Umbilical cord (tissue), 2 donors: Measurements from ENCODE around the gene TMEM11. TPM values are rescaled to one million over a fixed set of nuclear protein-coding genes. Genes with fewer than 3 reads are reported as not detected.
"Not testable (repeated sequence)": the region's sequence is repeated elsewhere in the genome, so short reads cannot be mapped to it uniquely, and the experiment has no call there.

Source experiments
- DNase-seq: peaks from one replicate; pipeline ENCODE4 v3.0.0-alpha.2; 2015; ENCODE audit warnings: low spot score
- total RNA-seq: library from RNA; depleted of rRNA; stranded (reverse); fragments of >200 nt; gene quantifications from one replicate; pipeline ENCODE4 v1.2.3, GENCODE V29; 2014; ENCODE audit warnings: low replicate concordance; ENCODE audit not compliant: insufficient read depth

Gene TMEM11
- total RNA-seq, 1 donor from 2014 or later, result 15.4 TPM

- no peak for DNase-seq
These were observed 29.0 kb upstream of the TMEM11 start for GRCh38 chr17:21242780-21243515.

DNA sequence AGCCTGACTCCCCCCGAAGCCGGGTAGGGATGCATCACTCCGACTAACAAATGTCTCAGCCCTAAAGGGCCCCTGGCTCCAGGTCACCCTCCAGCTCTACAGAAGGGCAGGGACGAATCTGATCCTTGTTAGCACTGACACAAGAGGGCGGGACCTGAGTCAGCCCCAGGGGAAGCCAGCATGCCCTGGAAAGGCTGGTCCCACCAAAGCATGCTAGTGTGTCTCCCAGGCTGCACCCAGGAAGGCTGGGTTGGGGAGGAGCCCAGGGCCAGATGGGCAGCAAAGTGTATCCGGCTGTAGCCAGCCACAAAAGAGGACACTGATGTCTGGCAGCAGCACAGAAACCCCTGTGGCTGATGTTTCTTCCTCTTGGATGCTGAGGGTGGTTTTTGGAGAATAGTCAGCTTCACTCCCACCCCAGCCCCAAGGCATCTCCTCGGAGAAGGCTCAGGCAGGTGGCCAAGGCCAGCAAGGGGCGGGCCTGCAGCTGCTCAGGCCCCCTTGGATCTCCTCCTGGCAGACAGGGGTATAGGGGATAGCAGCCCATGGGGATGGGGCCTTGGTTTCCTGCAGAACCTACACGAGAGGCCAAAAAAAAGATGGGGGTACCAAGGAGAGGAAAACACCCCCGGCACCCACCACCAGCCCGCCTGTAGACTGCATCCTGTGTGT, 28.2 kb upstream of the TMEM11 start:
- no peak for DNase-seq

DNA sequence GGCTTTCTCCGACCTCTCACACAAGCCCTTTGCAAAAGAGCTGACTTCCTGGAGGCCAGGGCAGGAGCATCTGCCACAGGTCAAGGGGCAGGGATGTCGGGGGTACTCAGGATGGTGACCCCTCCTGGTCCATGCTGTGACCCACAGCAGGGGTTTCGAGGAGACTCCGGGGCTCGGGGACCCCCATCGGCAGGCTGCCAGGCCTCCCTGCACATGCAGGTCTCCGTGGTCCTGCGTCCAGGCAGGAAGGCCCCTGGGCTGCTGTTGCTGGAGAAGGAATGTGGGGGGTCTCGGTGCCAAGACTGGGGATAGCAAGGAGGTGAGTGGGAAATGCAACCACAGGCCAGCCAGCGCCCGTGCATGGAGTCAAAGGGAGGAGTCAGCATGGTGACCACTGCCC, 27.6 kb upstream of the TMEM11 start:
- no peak for DNase-seq

DNA sequence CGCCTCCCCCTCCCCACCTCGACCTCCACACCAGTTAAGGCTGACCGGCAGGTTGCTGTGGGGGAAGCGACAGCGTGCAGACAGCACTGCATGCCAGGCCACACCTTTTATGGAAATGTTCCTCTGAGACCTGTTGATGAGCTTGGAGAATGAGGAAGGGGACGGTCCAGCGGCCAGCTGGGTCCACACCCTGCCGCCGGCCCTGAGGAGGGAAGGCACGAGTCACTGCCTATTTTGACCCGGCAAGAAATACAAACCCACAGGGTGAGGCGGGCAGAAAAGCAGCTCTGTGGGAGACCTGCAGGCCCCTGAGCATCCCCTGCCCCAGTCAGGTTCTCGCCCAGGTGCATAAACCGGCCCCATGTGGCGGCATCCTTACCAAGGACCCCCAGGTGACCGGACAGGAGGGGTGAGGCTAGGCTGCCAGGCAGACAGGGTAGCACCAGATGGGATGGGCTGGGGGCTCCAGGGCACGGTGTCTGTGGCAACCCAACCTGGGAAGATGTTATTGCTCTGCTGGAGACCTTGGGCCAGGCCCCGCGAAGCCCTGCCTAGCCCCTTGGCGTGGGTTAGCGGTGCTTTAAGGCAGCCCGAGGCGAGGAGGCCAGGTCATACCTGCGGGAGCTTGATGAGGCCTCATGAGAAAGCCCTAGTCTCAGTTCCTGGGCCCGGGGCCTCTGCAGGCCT, 26.6 kb upstream of the TMEM11 start:
- no peak for DNase-seq

- DNase-seq, result no peak
These were observed 25.9 kb upstream of the TMEM11 start for GRCh38 chr17:21239680-21240368.

GRCh38 chr17:21235921-21236320, 22.0 kb upstream of the TMEM11 start:
- no peak for DNase-seq

GRCh38 chr17:21233581-21234347, 19.8 kb upstream of the TMEM11 start:
- no peak for DNase-seq

DNA sequence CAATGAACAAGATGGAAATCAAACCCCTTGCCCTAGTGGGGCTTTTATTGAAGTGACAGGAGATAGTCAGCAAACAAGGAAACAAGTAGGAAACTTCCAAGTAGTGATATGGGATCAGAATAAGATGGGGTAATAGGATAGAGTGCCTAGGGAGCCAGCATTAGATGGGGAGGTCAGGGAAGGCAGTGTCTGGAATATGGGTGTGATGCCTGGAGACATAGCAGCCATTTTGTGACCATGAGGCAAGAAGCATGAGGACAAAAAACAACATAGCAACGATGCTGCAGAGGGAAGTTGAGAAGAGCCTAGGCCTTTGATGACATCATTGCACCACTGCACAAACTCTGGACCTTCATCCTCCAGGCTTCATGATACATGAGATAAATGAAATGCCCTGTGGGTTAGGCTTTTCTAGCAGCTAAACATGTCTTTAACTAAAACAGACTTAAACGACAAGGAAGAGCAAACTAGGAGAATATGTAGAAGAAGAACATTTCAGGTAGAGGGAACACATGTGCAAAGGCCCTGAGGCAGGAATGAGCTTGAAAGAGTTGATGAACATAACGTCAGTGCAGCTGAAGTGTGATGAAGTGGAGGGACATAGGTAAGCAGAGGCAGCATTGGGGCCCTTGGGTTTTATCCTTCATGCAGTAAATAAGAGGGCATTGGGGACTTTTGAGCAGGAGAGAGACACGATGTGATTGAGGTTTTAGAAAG, 18.2 kb upstream of the TMEM11 start:
- DNase-seq, result no peak

DNA sequence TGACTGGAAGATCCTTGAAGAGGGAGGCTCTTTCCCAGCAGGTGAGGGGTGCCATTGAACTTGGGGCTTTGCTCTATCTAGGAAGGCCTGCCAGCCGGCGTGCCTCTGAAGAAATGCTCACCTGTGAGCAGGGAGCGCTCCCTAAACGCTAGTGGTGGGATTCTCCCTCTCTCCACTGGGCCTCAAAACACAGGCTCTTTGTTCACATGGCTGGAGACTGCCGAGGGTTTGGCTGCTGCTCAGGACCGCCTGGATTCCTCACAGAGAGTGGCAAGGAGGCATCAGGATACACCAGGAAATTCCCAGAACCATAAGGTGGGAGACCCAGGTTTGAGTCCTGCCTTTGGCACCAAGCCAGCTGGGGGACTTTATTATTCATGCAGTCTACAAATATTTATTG, 17.6 kb upstream of the TMEM11 start:
- DNase-seq, result no peak

DNA sequence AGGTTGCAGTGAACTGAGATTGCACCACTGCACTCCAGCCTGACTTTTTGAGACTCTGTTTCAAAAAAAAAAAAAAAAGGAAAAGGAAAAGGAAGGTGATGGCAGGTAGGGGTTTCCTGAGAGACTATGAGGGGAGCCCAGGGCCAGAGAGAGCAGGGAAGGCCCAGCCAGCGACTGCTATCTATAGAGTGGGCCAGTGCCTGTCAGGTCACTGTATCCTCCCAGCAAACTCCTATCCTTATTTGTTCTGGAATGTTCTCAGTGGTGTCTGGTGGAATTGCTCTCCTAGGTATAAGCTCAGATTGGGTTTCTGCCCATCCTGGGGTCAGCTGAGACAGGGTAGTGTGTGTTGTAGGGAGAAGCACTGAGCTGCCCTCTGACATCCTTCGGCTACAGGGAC, 14.9 kb upstream of the TMEM11 start:
- no peak for DNase-seq

DNA sequence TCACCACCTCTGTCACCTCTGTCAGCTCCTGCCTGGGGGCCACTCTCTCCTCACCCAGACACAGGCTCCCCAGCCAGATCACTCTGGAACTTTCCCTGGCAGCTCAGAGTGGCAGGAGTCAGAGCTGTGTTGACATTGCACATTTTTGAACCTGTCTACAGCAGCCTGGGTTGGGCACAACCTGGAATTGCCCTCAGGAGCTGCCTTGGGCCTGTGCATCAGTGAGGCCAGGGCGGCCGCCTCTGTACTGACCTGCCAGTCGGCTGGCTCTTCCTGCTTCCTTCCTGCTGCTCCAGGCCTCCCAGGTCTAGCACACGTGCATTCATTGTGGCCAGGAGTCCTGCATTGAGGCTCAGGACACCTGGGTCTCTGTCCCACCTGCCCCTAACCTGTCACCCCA, 14.2 kb upstream of the TMEM11 start:
- DNase-seq, result no peak

GRCh38 chr17:21227277-21227676, 13.3 kb upstream of the TMEM11 start:
- not testable (repeated sequence) for DNase-seq

- no peak for DNase-seq
These were observed 9.1 kb upstream of the TMEM11 start for GRCh38 chr17:21223086-21223485.

DNA sequence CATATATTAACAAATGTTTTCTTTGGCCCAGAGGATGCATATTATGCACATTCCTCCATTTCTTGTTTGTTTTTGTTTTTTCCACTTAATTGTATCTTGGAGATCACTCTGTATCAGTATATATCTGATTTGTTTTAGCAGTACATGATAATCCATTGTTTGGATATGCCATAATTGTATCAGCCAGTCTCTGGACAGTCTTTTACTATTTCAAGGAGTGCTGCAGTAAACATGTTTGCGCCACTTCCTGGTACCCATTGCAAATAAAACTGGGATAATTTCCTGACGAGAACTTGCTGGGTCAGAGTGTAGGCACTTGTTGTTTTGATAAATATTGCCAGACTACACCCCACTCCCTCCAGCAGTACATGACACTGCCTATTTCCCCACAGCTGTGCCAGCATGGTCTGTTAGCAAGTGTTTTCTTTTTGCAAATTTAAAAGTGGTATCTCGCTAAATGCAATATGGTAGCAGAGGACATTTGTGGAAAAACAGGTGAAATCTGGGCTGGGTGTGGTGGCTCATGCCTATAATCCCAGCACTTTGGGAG, 4.9 kb upstream of the TMEM11 start:
- no peak for DNase-seq

GRCh38 chr17:21218101-21218500, 4.1 kb upstream of the TMEM11 start:
- DNase-seq, result no peak

GRCh38 chr17:21217346-21217745, 3.4 kb upstream of the TMEM11 start:
- no peak for DNase-seq

- peak; percentile 37 for DNase-seq
These were observed 2.0 kb upstream of the TMEM11 start for GRCh38 chr17:21215935-21216334.

DNA sequence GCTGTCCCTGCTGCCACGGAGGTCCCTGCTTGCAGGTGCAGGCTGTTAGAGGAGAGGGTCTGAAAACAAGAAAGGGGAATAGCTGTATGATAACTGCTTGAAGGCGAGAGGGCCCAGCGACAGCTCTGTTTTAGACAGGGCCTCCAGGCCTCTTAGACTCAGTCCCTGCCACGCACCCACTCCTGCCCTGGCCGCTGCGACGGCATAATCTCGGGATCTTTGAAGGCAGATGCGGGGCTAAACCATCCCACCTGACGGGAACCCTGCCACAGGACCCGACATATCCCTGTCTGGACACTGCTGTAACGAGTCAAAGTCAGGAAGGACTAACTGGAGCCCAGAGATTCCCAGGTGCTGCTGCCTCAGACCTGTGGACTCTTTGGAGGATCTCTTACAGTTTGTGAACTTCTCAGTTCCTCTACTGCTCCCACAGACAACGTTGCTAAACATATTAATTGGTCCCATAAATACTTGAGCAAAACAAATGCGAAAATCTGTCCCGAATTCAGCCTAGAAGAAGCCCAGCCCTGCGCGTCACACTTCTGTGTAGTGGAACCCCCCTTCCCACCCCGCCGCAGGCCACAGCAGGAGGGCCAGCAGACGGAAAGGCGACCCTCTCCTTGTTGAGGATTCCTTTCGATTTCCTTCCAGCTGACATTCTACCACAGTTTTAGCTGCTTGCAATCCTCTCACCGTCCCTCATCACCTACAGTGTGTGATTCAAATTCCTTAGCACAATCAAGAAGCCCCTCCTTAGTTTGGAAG, 998 bp upstream of the TMEM11 start:
- no peak for DNase-seq

GRCh38 chr17:21213638-21214014, 335 bp downstream of the TMEM11 start:
- DNase-seq, result no peak
